Neuron (in vitro differentiated cells): ENCODE measurements around the gene DPH6.

ENCODE experiments used
- H2AFZ ChIP-seq: one replicate; pipeline ENCODE4 v1.6.1; 2013; ENCODE audit warnings: low read depth, mild to moderate bottlenecking, inconsistent platforms, low read length, moderate library complexity
- H3K27me3 ChIP-seq: one replicate; pipeline ENCODE4 v1.6.1; 2013; ENCODE audit warnings: low read length; ENCODE audit not compliant: insufficient read depth
- H3K36me3 ChIP-seq: one replicate; pipeline ENCODE4 v1.6.1; 2013; ENCODE audit warnings: low read length; ENCODE audit not compliant: insufficient read depth
- H3K4me1 ChIP-seq: one replicate; pipeline ENCODE4 v1.6.1; 2013; ENCODE audit warnings: low read length; ENCODE audit not compliant: insufficient read depth
- H3K4me3 ChIP-seq: 2 replicates; pipeline ENCODE4 v1.5.1; 2013; ENCODE audit warnings: mild to moderate bottlenecking, low read length, moderate library complexity
- H3K9me3 ChIP-seq: one replicate; pipeline ENCODE4 v1.6.1; 2013; ENCODE audit warnings: low read length

DPH6 gene

GRCh38 chr15:35557012-35557411, 11.0 kb upstream of the DPH6 start:
- Histone ChIP-seq H2AFZ (no peak overlapping the region), H3K4me3 (no peak overlapping the region), H3K27me3 (no peaks in the 10 kb centered on the region), H3K36me3 (no peaks in the 10 kb centered on the region), H3K9me3 (no peaks in the 10 kb centered on the region), H3K4me1 (no peaks in the 10 kb centered on the region)

GRCh38 chr15:35555244-35555643, 9.3 kb upstream of the DPH6 start:
- H3K27me3 ChIP-seq: no peaks in the 10 kb centered on the region
- H3K4me3 ChIP-seq: no peak overlapping the region
- no peaks in the 10 kb centered on the region for H3K36me3 ChIP-seq
- H3K9me3 ChIP-seq: no peaks in the 10 kb centered on the region
- H3K4me1 ChIP-seq: no peaks in the 10 kb centered on the region
- H2AFZ ChIP-seq: no peak overlapping the region

GRCh38 chr15:35550957-35551356, 5.0 kb upstream of the DPH6 start:
- no peaks in the 10 kb centered on the region for H3K27me3 ChIP-seq
- no peaks in the 10 kb centered on the region for H3K9me3 ChIP-seq
- peaks cover 20% of the 10 kb centered on the region for H3K4me1 ChIP-seq
- H3K4me3 ChIP-seq: no peak overlapping the region
- H3K36me3 ChIP-seq: no peaks in the 10 kb centered on the region
- H2AFZ ChIP-seq: no peak overlapping the region

GRCh38 chr15:35549567-35549966, 3.6 kb upstream of the DPH6 start:
- no peaks in the 10 kb centered on the region for H3K27me3 ChIP-seq
- peaks cover 22% of the 10 kb centered on the region for H3K4me1 ChIP-seq
- H3K36me3 ChIP-seq: no peaks in the 10 kb centered on the region
- no peak overlapping the region for H3K4me3 ChIP-seq
- H2AFZ ChIP-seq: no peak overlapping the region
- H3K9me3 ChIP-seq: no peaks in the 10 kb centered on the region

GRCh38 chr15:35548435-35548834, 2.5 kb upstream of the DPH6 start:
- H3K4me1 ChIP-seq: peaks cover 22% of the 10 kb centered on the region
- H3K4me3 ChIP-seq: peak overlapping the region; percentile 23

GRCh38 chr15:35547775-35548364, 1.9 kb upstream of the DPH6 start:
- peaks cover 22% of the 10 kb centered on the region for H3K4me1 ChIP-seq
- peak overlapping the region; percentile 23 for H3K4me3 ChIP-seq
- no peaks in the 10 kb centered on the region for H3K27me3 ChIP-seq
- no peaks in the 10 kb centered on the region for H3K36me3 ChIP-seq
- H3K9me3 ChIP-seq: no peaks in the 10 kb centered on the region
- peak overlapping the region; percentile 21 for H2AFZ ChIP-seq

More at GRCh38 chr15:35548435-35548834, 2.5 kb upstream of the DPH6 start:
- Histone ChIP-seq H3K27me3 (no peaks in the 10 kb centered on the region), H3K36me3 (no peaks in the 10 kb centered on the region), H3K9me3 (no peaks in the 10 kb centered on the region), H2AFZ (peak overlapping the region; percentile 21)

- no peaks in the 10 kb centered on the region for H3K9me3 ChIP-seq
- H3K4me3 ChIP-seq: peak overlapping the region; percentile 59
- H3K36me3 ChIP-seq: no peaks in the 10 kb centered on the region
- no peaks in the 10 kb centered on the region for H3K27me3 ChIP-seq
- peak overlapping the region; percentile 28 for H2AFZ ChIP-seq
- H3K4me1 ChIP-seq: peaks cover 22% of the 10 kb centered on the region
Measured at GRCh38 chr15:35546511-35547381, 781 bp upstream of the DPH6 start.

GRCh38 chr15:35545316-35545823, 595 bp downstream of the DPH6 start:
- Histone ChIP-seq H3K9me3 (no peaks in the 10 kb centered on the region), H3K36me3 (no peaks in the 10 kb centered on the region), H3K4me3 (peak overlapping the region; percentile 59), H3K4me1 (peaks cover 22% of the 10 kb centered on the region), H2AFZ (peak overlapping the region; percentile 28), H3K27me3 (no peaks in the 10 kb centered on the region)

DNA sequence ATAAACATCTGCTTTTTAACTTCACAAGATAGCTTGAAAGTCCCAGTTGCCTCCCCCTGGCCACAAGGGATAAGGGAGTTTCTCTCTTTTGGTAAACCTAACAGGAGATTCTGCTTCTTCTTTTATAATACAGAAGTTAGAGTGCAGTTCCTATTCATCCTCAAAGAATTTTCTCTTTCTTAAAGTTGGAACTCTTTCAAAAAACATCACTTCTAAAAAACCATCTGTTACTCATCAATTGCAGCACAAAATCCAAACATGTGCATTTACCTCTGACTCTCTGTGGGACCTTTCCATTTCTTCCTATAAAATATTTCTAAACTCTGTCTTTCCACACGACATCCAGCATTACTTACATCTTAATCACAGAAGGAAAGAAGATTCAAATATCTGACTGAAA, 5.1 kb downstream of the DPH6 start:
- peaks cover 2% of the 10 kb centered on the region for H3K36me3 ChIP-seq
- no peaks in the 10 kb centered on the region for H3K9me3 ChIP-seq
- no peak overlapping the region for H3K4me3 ChIP-seq
- peaks cover 2% of the 10 kb centered on the region for H3K4me1 ChIP-seq
- no peaks in the 10 kb centered on the region for H3K27me3 ChIP-seq
- no peak overlapping the region for H2AFZ ChIP-seq

DNA sequence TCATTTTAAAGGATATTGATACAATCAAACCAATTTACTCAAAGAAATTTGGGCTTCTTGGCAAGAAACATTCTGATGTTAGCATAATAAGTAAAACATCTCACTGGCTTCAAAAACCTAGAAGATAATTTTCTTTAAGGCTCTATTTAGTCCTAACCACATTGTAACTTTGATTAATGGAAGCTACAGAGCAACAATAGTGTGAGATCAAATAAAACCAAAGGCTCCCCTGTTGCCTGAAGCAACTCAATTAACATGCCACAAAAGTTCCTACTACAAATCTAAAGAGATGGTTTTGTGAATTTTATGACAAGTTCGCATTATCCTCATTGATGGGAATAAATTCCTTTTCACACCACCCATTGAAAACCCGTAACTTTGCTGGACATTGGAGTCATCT, 5.9 kb downstream of the DPH6 start:
- Histone ChIP-seq H3K27me3 (no peaks in the 10 kb centered on the region), H3K4me3 (no peak overlapping the region), H3K36me3 (peaks cover 2% of the 10 kb centered on the region), H3K9me3 (no peaks in the 10 kb centered on the region), H3K4me1 (peaks cover 2% of the 10 kb centered on the region), H2AFZ (no peak overlapping the region)

DNA sequence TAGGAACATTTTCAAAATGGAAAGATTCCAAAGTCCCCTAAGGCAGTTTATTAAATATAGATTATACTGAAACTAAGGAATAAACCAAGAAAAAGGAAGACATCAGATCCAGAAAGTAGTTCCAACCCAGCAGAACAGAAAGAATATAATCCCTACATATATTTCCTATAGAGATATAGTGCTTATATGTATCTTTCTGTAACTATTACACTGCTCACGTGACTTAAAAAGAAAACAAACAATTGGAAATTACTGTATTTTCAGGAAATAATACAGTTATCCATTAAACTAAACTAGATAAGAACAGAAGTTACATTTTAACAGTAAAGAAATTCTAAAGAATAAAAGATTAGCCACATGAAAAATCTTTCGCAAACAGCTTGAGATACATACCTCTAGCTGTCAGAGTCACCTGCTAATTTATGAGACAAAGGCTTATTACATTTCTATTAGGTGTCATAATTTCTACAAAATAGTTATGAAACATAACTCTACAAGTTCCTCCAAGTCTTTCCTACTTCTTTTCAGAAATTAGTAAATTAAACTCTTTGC, 10.5 kb downstream of the DPH6 start:
- no peak overlapping the region for H2AFZ ChIP-seq
- H3K4me1 ChIP-seq: no peaks in the 10 kb centered on the region
- H3K36me3 ChIP-seq: peaks cover 2% of the 10 kb centered on the region
- no peaks in the 10 kb centered on the region for H3K9me3 ChIP-seq
- no peaks in the 10 kb centered on the region for H3K27me3 ChIP-seq
- H3K4me3 ChIP-seq: no peak overlapping the region

GRCh38 chr15:35533130-35534110, 12.5 kb downstream of the DPH6 start:
- no peak overlapping the region for H3K4me3 ChIP-seq
- no peaks in the 10 kb centered on the region for H3K4me1 ChIP-seq
- H3K9me3 ChIP-seq: no peaks in the 10 kb centered on the region
- no peak overlapping the region for H2AFZ ChIP-seq
- H3K27me3 ChIP-seq: no peaks in the 10 kb centered on the region
- no peaks in the 10 kb centered on the region for H3K36me3 ChIP-seq
